NOMO-1 treated with DMSO at 0.1 percent for 48 hours (cell line): Measurements from ENCODE around the gene OLFM3.

ENCODE experiments used
- DNase-seq: peaks from one replicate; lab custom pipeline; 2025; ENCODE audit not compliant: unreplicated experiment; lab: John Stamatoyannopoulos, UW

The OLFM3 gene

DNA sequence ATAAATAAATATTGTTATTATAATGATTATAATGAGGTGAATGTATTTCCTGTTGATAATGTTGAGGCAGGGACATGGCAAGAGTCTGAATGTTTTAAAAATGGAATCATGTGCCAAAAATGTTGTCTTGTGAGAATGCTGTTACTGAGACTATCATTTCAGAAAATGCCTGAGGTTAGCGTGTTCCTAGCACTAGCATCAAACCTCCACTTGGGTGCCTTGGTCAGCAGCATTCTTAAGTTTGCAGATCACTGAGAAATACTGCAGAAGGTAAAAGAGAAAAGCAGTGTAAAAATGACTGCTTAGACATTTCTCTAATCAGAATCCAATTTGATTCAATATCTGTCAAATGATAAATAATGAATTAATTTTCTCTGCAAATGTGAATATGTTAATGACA is 50.8 kb downstream of the OLFM3 start:
- no peak for DNase-seq

DNA sequence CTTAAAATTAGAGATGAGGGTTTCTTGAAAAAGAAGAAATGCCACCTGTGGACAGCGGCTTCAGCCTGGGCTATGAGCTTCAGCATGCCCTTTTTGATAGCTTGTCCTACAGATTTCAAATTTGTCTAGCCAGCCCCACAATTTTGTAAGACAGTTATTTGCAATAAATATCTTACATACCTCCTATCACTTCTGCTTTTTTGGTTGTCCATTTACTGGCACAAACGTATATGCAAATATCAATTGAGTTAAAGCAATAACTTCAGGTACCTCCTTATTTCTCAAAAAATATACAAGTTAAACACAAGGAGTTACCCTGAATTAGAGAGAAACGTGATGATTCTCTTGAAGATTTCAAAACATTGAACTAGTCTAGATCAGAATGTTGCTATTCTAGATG is 53.5 kb downstream of the OLFM3 start:
- no peak for DNase-seq

GRCh38 chr1:101942516-101943193 is 54.1 kb downstream of the OLFM3 start:
- DNase-seq = no peak

DNA sequence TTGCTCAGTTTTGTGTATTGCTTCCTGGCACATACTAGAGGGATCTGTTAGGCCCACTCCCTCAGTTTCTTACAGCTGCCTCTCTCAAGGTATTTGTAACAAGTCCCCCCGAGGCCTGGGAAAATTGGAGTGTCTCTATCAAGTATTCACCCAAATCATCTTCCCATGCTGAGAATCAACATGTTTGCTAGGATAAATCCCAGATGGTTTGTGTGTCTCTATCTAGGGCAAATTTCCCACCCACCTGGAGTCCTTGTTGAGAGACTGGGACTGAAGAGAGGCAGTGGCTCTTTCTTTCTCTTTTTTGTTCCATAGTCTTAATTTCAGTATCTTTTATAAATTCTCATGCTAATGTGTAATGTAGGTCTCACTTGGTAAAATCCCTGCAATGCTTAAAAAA is 58.0 kb downstream of the OLFM3 start:
- DNase-seq = no peak

GRCh38 chr1:101929343-101929742 is 67.4 kb downstream of the OLFM3 start:
- DNase-seq = no peak

GRCh38 chr1:101928829-101929228 is 67.9 kb downstream of the OLFM3 start:
- no peak for DNase-seq

GRCh38 chr1:101924700-101925099 is 72.0 kb downstream of the OLFM3 start:
- no peak for DNase-seq

DNA sequence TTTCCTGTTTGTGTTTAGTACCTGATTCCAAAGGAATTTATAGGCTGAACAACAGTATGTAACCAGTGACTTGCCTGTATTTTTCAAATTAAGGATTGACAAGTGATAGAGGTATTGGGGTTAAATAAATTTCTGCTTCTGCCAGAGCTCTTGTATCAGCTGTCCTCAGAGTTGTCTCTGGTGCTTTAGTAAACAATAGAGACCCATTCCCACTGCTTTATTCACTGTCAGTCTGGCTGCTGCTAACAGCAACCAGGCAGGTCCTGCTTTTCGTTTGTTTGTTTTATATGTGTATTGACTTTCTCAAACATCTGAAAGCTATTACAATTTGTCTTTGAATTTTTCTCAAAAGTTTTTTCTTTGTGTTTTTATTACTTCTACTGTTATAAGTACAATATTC is 76.1 kb downstream of the OLFM3 start:
- DNase-seq = no peak

DNA sequence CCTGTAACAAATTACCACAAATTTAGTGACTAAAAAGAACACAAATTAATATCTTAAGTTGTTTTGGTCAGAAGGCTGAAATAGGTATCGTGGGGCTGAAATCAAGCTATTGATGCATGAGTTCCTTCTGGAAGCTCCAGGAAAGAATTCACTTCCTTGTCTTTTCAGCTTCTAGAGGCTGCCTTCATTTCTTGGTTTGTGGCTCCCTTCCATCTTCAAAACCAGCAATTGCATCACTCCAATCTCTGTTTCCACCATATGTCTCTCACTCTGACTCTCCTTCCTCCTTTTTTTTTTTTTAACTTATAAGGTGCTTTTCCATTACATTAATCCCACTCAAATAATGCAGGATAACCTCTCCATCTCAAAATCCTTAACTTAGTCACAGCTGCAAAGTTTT is 78.4 kb downstream of the OLFM3 start:
- DNase-seq = peak; percentile 37

GRCh38 chr1:101915597-101915996 is 81.1 kb downstream of the OLFM3 start:
- DNase-seq = no peak

DNA sequence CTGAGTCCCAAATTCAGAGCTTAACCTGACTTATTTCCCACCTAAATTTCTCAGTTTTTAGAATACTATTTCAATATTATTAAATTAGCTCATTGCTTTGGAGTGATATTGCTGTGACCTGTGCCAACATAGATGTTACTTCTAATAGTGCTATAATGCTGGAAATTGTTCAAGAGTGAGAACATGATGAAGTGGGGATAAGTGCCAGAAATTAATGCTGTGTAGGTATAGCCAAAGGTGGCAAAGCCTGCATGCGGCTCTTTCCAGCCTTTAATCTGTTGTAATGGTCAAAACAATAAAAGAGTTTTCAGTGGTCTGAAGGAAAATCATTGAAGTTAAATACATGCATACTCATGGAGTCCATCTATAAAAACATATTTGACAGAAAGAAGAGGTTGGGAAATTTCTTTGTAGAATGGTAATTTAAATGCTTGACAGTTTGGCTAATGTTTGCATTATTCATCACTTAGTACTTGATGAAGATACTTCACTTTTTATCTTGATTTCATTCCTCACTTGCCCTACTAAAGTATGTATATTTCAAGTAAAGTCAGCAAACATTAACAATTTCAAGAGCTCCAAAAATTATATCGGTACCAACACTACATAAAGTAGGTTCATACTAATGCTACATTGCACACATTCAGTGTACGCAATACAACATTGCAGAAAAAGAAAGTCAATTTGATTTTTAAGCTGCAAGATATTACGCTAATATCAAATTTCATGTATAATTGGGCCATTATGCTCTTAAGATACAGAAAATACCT is 82.1 kb downstream of the OLFM3 start:
- DNase-seq = no peak

DNA sequence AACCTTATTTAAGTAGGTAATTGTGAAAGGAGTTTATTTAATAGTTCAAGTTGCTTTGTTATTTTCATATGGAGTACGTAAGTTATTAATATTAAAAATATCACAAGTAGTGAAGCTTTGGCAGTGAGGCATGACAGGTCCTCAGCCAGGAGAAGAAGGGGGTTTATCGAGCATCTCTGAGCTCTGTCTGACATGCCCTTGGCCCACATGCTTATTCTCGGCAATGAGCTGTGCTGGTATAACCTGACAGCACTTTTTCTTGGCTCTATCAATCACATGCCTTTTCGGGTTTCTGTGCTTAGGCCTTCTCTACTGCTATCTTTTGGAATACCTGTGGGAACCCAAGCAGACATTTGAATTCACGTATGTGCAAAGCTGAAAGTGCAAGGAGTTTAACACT is 84.8 kb downstream of the OLFM3 start:
- no peak for DNase-seq

DNA sequence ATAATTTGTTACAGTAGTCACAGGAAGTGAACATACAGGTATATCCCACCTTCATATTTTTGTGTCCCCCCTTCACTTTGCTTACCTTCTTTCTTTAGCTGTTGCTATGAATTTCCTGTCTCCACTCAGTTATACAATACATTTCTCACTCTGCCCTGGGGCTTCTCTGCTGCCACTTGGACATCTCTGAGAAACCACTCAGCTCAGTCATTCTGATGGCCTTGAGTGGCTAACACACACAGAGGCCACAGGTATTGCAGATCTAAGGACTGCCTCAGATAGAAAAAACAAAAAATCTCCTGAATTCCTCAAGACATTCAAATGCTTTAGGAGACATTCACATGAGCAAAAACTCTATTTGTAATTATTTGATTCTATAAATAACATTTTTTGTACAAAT is 87.7 kb downstream of the OLFM3 start:
- DNase-seq = no peak

- DNase-seq = no peak
Measured at GRCh38 chr1:101907264-101907663, 89.5 kb downstream of the OLFM3 start.

DNA sequence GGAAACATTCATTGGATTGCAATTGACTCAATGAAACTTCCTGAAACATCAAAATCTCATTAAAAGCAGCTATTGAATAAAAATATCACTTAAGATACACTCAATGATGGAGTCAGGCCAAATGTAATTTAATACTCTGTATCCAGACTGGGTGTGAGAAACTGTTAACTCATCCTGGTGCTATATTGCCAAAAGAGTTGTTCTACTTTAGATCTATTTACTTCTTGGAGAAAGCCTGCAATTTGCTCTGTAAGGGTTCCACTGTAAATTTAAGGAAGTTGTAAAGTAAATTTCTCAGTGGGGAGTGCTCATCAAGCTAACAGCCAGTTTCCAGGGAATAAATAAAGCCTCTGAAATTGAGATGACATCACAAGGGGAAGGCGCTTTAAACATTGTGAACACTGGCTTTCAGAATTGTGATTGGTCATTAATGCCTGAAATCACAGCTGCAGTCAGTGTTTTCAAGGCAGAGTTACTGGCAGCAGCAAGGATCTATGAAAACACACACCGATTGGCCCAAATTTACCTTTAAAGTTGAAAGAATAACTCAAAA is 91.4 kb downstream of the OLFM3 start:
- DNase-seq = peak; percentile 39

DNA sequence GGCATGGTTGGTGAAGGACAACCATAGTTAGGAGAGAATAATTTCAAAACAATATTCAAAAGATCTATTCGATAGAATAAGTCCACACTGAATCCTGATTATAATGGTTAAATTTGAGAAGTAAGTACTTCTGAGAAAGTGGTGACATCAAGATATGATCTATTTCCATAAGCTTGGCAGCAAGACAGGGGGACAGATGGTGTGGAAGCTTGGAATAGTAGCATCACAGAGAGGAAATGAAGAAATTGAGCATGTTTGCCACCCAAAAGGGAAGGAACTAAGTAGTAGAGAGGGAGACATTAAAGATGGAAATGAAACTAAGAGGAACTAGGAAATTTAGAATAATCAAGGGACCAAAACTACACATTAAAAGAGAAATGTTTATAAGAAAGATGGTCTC is 94.5 kb downstream of the OLFM3 start:
- peak; percentile 68 for DNase-seq

GRCh38 chr1:101898137-101898536 is 98.6 kb downstream of the OLFM3 start:
- peak; percentile 71 for DNase-seq

- DNase-seq = no peak
Measured at GRCh38 chr1:101884621-101885020, 112.1 kb downstream of the OLFM3 start.

- no peak for DNase-seq
Measured at GRCh38 chr1:101875891-101876290, 120.8 kb downstream of the OLFM3 start.

- no peak for DNase-seq
Measured at GRCh38 chr1:101873672-101874071, 123.1 kb downstream of the OLFM3 start.

GRCh38 chr1:101859941-101860340 is 136.8 kb downstream of the OLFM3 start:
- no peak for DNase-seq

- no peak for DNase-seq
Measured at GRCh38 chr1:101854271-101854670, 142.5 kb downstream of the OLFM3 start.
